K562 (cell line): Measurements from ENCODE around the gene KLHL14. TPM values are rescaled to one million over a fixed set of nuclear protein-coding genes. Genes with fewer than 3 reads are reported as not detected.

Experiments used
- ATAC-seq: fragments of 200-7000 bp; cut with Tn5 transposase; 3 replicates; pipeline ENCODE4 v1.9.1; 2020; ENCODE audit warnings: moderate library complexity
- BruUV-seq: library from RNA; stranded (reverse); fragments of 400-500 nt; replicated peaks from 2 replicates; lab custom pipeline; 2021; lab: Mats Ljungman, UMichigan
- CTCF ChIA-PET: fragments of 300-600 bp; formaldehyde crosslinking; extraction: SDS; loops from one replicate; lab custom pipeline; 2021; ENCODE audit warnings: low intra/inter-chr PET ratio; lab: Yijun Ruan, JAX
- POLR2A ChIA-PET: fragments of 300-600, 350-650 bp; sonication (Branson Sonifier 250); formaldehyde crosslinking; extraction: SDS; loops from one replicate; lab custom pipeline; 2021; ENCODE audit warnings: antibody characterized with exemption, inconsistent platforms; lab: Yijun Ruan, JAX
- DNase-seq, 4 experiments: peaks; one replicate each; pipeline versions ENCODE4 v3.0.0 to v3.0.0-alpha.2; 2011 to 2018; ENCODE audit warnings: low spot score in 3 of 4, mixed read lengths in 3 of 4; ENCODE audit errors: extremely low read depth in 1 of 4
- FAIRE-seq: peaks from 2 replicates; lab custom pipeline; 2011; peaks lifted over from hg19 to GRCh38; lab: Jason Lieb, UNC
- H2AFZ ChIP-seq: 2 replicates; pipeline ENCODE4 v1.6.0; 2011; ENCODE audit warnings: low read depth, low read length, control low read depth, inconsistent platforms
- H3K27ac ChIP-seq: fragments of 200-600 bp; 3 replicates; pipeline ENCODE4 v1.8.0; 2011; ENCODE audit warnings: low read depth, mild to moderate bottlenecking, control low read depth, inconsistent platforms, low read length, moderate library complexity, mixed read lengths; ENCODE audit errors: extremely low read depth
- H3K27me3 ChIP-seq, 2 experiments: fragments of 300-600 bp in 1 of 2; 2 replicates in 1 of 2; 3 replicates in 1 of 2; pipeline versions ENCODE4 v1.6.0 to v1.8.0; 2011; ENCODE audit warnings: inconsistent platforms in 2 of 2, low read length in 2 of 2, mild to moderate bottlenecking in 1 of 2, mixed read lengths in 1 of 2, moderate library complexity in 1 of 2; ENCODE audit not compliant: control insufficient read depth in 2 of 2, insufficient read depth in 2 of 2
- H3K36me3 ChIP-seq: fragments of 300-600 bp; 3 replicates; pipeline ENCODE4 v1.8.0; 2011; ENCODE audit warnings: mild to moderate bottlenecking, low read length, inconsistent platforms; ENCODE audit not compliant: control insufficient read depth, insufficient read depth
- H3K4me1 ChIP-seq, 2 experiments: fragments of 200-600 bp in 1 of 2; replicated peaks in 1 of 2; 2 replicates in 1 of 2; 3 replicates in 1 of 2; pipeline versions ENCODE4 v1.5.1 to v1.8.0; 2011; ENCODE audit warnings: inconsistent platforms in 2 of 2, low read length in 2 of 2, mild to moderate bottlenecking in 1 of 2, mixed read lengths in 1 of 2, moderate library complexity in 1 of 2; ENCODE audit not compliant: control insufficient read depth in 2 of 2, insufficient read depth in 2 of 2
- H3K4me2 ChIP-seq: 2 replicates; pipeline ENCODE4 v1.6.1; 2011; ENCODE audit warnings: low read length, control low read depth, inconsistent platforms, mixed read lengths; ENCODE audit not compliant: insufficient read depth
- H3K4me3 ChIP-seq: fragments of 200-600 bp; sonication (generic), shearing (Covaris generic); 2 replicates; pipeline ENCODE4 v1.5.1; 2016; ENCODE audit warnings: control low read depth, inconsistent platforms
- H3K79me2 ChIP-seq: fragments of 200-600 bp; 3 replicates; pipeline ENCODE4 v1.8.0; 2011; ENCODE audit warnings: low read length, inconsistent platforms; ENCODE audit not compliant: control insufficient read depth, insufficient read depth
- H3K9ac ChIP-seq, 2 experiments: 2 replicates each; pipeline versions ENCODE4 v1.6.0 to v1.6.1; 2011; ENCODE audit warnings: low read depth in 2 of 2, low read length in 2 of 2, control low read depth in 1 of 2, inconsistent platforms in 1 of 2, mild to moderate bottlenecking in 1 of 2, mixed read lengths in 1 of 2; ENCODE audit not compliant: insufficient read depth in 1 of 2
- H3K9me1 ChIP-seq: one replicate; pipeline ENCODE4 v1.6.0; 2011; ENCODE audit warnings: inconsistent platforms, mild to moderate bottlenecking, low read length, moderate library complexity; ENCODE audit not compliant: control insufficient read depth, insufficient read depth
- H3K9me3 ChIP-seq: replicated peaks from 2 replicates; pipeline ENCODE4 v1.5.1; 2011; ENCODE audit warnings: low read depth, low read length, inconsistent platforms; ENCODE audit not compliant: control insufficient read depth, insufficient read depth
- H4K20me1 ChIP-seq: replicated peaks from 2 replicates; pipeline ENCODE4 v1.6.1; 2011; ENCODE audit warnings: low read length, inconsistent platforms, mixed read lengths; ENCODE audit not compliant: control insufficient read depth, insufficient read depth
- ERF ChIP-seq: fragments of 450-650 bp; formaldehyde crosslinking; IDR thresholded peaks from 2 replicates; pipeline ENCODE4 v1.4.0; 2020; ENCODE audit warnings: mild to moderate bottlenecking, mixed read lengths
- JUND ChIP-seq, 2 experiments: IDR thresholded peaks; 2 replicates in 1 of 2; 3 replicates in 1 of 2; pipeline ENCODE4 v1.6.1; 2011; ENCODE audit warnings: borderline replicate concordance in 2 of 2, low read depth in 2 of 2, low read length in 2 of 2, improper control_type of control experiment in 1 of 2, missing biosample characterization in 1 of 2, missing genetic modification characterization in 1 of 2, missing genetic modification reagents in 1 of 2
- MEF2A ChIP-seq: IDR thresholded peaks from 2 replicates; pipeline ENCODE4 v1.6.1; 2011; ENCODE audit warnings: low read depth, mild to moderate bottlenecking, low read length, moderate library complexity; ENCODE audit not compliant: control insufficient read depth
- MEF2D ChIP-seq: conservative IDR thresholded peaks from 2 replicates; pipeline ENCODE4 v1.6.1; 2016; ENCODE audit warnings: low read depth, missing genetic modification characterization, missing compliant biosample characterization
- PCBP2 ChIP-seq: fragments of 200-400 bp; formaldehyde crosslinking; IDR thresholded peaks from 2 replicates; pipeline ENCODE4 v1.6.1; 2018; ENCODE audit warnings: low read length, low read depth, mild to moderate bottlenecking, moderate library complexity; ENCODE audit not compliant: poor library complexity, severe bottlenecking
- RBM14 ChIP-seq: fragments of 200-400 bp; formaldehyde crosslinking; IDR thresholded peaks from 2 replicates; pipeline ENCODE4 v1.6.1; 2018; ENCODE audit warnings: low read depth, mild to moderate bottlenecking, low read length, moderate library complexity, borderline replicate concordance; ENCODE audit not compliant: insufficient read depth
- SIX5 ChIP-seq, 2 experiments: IDR thresholded peaks; 2 replicates each; pipeline ENCODE4 v1.6.1; 2011; ENCODE audit warnings: low read length in 2 of 2, borderline replicate concordance in 1 of 2, low read depth in 1 of 2, mild to moderate bottlenecking in 1 of 2, moderate library complexity in 1 of 2; ENCODE audit not compliant: insufficient read depth in 1 of 2
- SP2 ChIP-seq: IDR thresholded peaks from 2 replicates; pipeline ENCODE4 v1.6.1; 2011; ENCODE audit warnings: mild to moderate bottlenecking, low read depth, low read length, moderate library complexity; ENCODE audit not compliant: poor library complexity, severe bottlenecking; ENCODE audit errors: extremely low read depth
- ZNF12 ChIP-seq: sonication (generic); formaldehyde crosslinking; IDR thresholded peaks from 2 replicates; pipeline ENCODE4 v1.4.0; 2020; ENCODE audit warnings: mild to moderate bottlenecking, missing genetic modification reagents
- WGBS: fragments of 100-300 bp; shearing (Covaris generic); methylation state at CpG from one replicate; pipeline ENCODE4 v1.1.6; 2016; ENCODE audit warnings: low coverage, mixed read lengths; ENCODE audit not compliant: insufficient coverage; ENCODE audit errors: missing lambda C conversion rate; 5-methylcytosine and 5-hydroxymethylcytosine counted together
- in situ Hi-C: fragments of 300-500 bp; cut with MboI; formaldehyde crosslinking; loops from 4 replicates; pipeline ENCODE4 v1.15.0; 2018; ENCODE audit warnings: inconsistent platforms, mixed read lengths
- intact Hi-C: fragments of 100-400 bp; cut with micrococcal nuclease; formaldehyde crosslinking; loops from 2 replicates; pipeline ENCODE4 v1.14.2; 2022
- polyA plus RNA-seq, 8 experiments: library from polyadenylated mRNA; depleted of rRNA in 4 of 8; stranded (reverse) in 5 of 8; unstranded in 3 of 8; fragments of >200 nt; fragmentation: Nextera tagmentation in 2 of 8; fragmentation: Illumina TruSeq in 1 of 8; extraction: Ambion mirVana in 2 of 8; extraction: Trizol in 1 of 8; gene quantifications; 2 replicates each; pipeline versions ENCODE4 v1.2.1 to v1.2.3, GENCODE V29; 2011 to 2014; ENCODE audit warnings: inconsistent platforms in 1 of 8, missing spikeins in 1 of 8
- total RNA-seq, 7 experiments: library from RNA; depleted of rRNA in 6 of 7; stranded (reverse); fragments of >200 nt in 6 of 7; fragmentation: Illumina TruSeq in 2 of 7; extraction: Trizol in 2 of 7; gene quantifications; 2 replicates each; pipeline versions ENCODE4 v1.2.1 to v1.2.3, GENCODE V29; 2011 to 2021; ENCODE audit warnings: low replicate concordance in 1 of 7
- TF ChIP-seq, protein P1 (sequence below): sonication (generic); formaldehyde crosslinking; IDR thresholded peaks from 2 replicates; pipeline ENCODE4 v1.5.0; 2020; ENCODE audit warnings: missing genetic modification reagents
- TF ChIP-seq, protein P2 (sequence below): fragments of 250-450 bp; sonication (Bioruptor Pico); IDR thresholded peaks from 2 replicates; pipeline ENCODE4 v1.8.0; 2022; ENCODE audit warnings: moderate library complexity, mild to moderate bottlenecking, inconsistent platforms

The KLHL14 gene
- total and polyA plus RNA-seq, 9 of the 15 experiments (the other 6 are each of a cell fraction or from before 2014, with no cell fraction given) = not detected

DNA sequence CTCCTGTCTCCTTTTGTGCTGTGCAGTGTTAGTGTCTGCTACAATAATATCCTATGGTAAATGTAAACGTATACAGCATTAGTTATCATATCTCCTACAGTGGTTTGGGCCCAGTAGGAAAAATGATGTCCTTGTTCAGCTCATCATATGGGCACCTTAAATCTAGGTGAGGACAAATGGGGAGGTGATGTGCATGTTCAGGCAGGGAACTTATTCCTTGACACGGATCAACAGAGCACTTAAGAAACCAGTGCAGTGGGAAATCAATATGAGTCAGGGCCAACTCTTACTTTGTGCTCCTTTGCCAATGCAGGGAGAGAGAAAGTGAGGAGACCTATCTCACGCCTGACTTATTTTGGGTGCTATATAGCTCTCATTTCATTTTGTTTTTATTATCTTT lies 76.4 kb downstream of the KLHL14 start:
- WGBS = 4% methylated on average over 3 of the region's 3 CpGs
- H2AFZ ChIP-seq = no peak overlapping the region
- H3K4me1 ChIP-seq = no peaks in the 10 kb centered on the region
- ATAC-seq = no peak
- no peaks in the 10 kb centered on the region for H3K9me3 ChIP-seq
- intact Hi-C loops (no loop called here), in situ Hi-C loops (no loop called here)
- H3K9me1 ChIP-seq = no peaks in the 10 kb centered on the region
- H3K36me3 ChIP-seq = no peaks in the 10 kb centered on the region
- FAIRE-seq = no peak
- no TSS peak for BruUV-seq
- H3K4me2 ChIP-seq = no peak overlapping the region
- no peak for DNase-seq
- H3K27ac ChIP-seq = no peak overlapping the region
- no peaks in the 10 kb centered on the region for H3K27me3 ChIP-seq
- no peaks in the 10 kb centered on the region for H4K20me1 ChIP-seq
- H3K9ac ChIP-seq = no peak overlapping the region
- ChIA-PET POLR2A (no interaction called here), CTCF (no interaction called here)
- TF ChIP-seq SP2 (no peak), ERF (CRISPR knock-in tag) (no peak), SIX5 (IDR thresholded peaks at IDR 0.05; ENCODE audit: borderline replicate concordance in 1 of 2, insufficient read depth in 1 of 2, low read depth in 1 of 2, low read length in 2 of 2) (no peak), PCBP2 (no peak), MEF2D (no peak), MEF2A (no peak), JUND (IDR thresholded peaks at IDR 0.05; ENCODE audit: borderline replicate concordance, low read depth, low read length) (no peak), JUND (tag; IDR thresholded peaks at IDR 0.05; ENCODE audit: borderline replicate concordance, low read depth, low read length) (no peak), ZNF12 (CRISPR knock-in tag) (no peak), RBM14 (no peak)
- TF ChIP-seq, protein P1, sequence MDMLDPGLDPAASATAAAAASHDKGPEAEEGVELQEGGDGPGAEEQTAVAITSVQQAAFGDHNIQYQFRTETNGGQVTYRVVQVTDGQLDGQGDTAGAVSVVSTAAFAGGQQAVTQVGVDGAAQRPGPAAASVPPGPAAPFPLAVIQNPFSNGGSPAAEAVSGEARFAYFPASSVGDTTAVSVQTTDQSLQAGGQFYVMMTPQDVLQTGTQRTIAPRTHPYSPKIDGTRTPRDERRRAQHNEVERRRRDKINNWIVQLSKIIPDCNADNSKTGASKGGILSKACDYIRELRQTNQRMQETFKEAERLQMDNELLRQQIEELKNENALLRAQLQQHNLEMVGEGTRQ = no peak
- TF ChIP-seq, protein P2, sequence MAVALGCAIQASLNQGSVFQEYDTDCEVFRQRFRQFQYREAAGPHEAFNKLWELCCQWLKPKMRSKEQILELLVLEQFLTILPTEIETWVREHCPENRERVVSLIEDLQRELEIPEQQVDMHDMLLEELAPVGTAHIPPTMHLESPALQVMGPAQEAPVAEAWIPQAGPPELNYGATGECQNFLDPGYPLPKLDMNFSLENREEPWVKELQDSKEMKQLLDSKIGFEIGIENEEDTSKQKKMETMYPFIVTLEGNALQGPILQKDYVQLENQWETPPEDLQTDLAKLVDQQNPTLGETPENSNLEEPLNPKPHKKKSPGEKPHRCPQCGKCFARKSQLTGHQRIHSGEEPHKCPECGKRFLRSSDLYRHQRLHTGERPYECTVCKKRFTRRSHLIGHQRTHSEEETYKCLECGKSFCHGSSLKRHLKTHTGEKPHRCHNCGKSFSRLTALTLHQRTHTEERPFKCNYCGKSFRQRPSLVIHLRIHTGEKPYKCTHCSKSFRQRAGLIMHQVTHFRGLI (CRISPR knock-in tag) = no peak
- H3K4me3 ChIP-seq = no peak overlapping the region
- no peaks in the 10 kb centered on the region for H3K79me2 ChIP-seq
